ENCODE data around the gene CNTLN. TPM values are rescaled to one million over a fixed set of nuclear protein-coding genes. Genes with fewer than 3 reads are reported as not detected.

The CNTLN gene
- total RNA-seq, 1 experiment from 2014 or later = 15.0 TPM

GRCh38 chr9:17090041-17090440 is 44.8 kb upstream of the CNTLN start:
- Histone ChIP-seq H3K79me1 (ENCODE audit: insufficient read depth, low read depth, low read length, poor library complexity, severe bottlenecking) (no peaks in the 10 kb centered on the region), H3K4me2 (ENCODE audit: insufficient read depth, insufficient read length, low read length) (no peak overlapping the region), H2AK5ac (ENCODE audit: insufficient read length, low read length) (no peak overlapping the region), H4K91ac (ENCODE audit: insufficient read length, low read depth, low read length) (no peak overlapping the region), H4K20me1 (ENCODE audit: control insufficient read depth, insufficient read depth, insufficient read length) (no peaks in the 10 kb centered on the region), H3K4me1 (ENCODE audit: insufficient read depth, low read length) (no peaks in the 10 kb centered on the region), H3K27me3 (ENCODE audit: insufficient read depth, low read length) (no peaks in the 10 kb centered on the region), H2BK5ac (ENCODE audit: insufficient read length, low read length) (no peak overlapping the region), H3K9me3 (ENCODE audit: control insufficient read depth, low read depth, low read length) (no peaks in the 10 kb centered on the region), H2BK120ac (ENCODE audit: low read depth, low read length, poor library complexity, severe bottlenecking) (no peak overlapping the region), H4K5ac (ENCODE audit: insufficient read length, low read depth, low read length) (no peak overlapping the region), H2BK12ac (ENCODE audit: insufficient read length, low read depth, low read length) (no peak overlapping the region), H3K56ac (ENCODE audit: insufficient read length, low read depth, low read length) (no peak overlapping the region), H3K23ac (ENCODE audit: insufficient read length, low read depth, low read length) (no peak overlapping the region), H2AFZ (ENCODE audit: low read length) (no peak overlapping the region), H3K4ac (ENCODE audit: low read depth, low read length) (no peak overlapping the region), H3K79me2 (ENCODE audit: insufficient read depth, low read length) (no peaks in the 10 kb centered on the region), H3K18ac (ENCODE audit: insufficient read length, low read depth, low read length) (no peak overlapping the region), H3K14ac (ENCODE audit: insufficient read depth, low read length) (no peak overlapping the region), H2BK20ac (ENCODE audit: low read depth, low read length, poor library complexity, severe bottlenecking) (no peak overlapping the region), H3K9ac (ENCODE audit: extremely low read depth, insufficient read length, low read length) (no peak overlapping the region), H3K27ac (ENCODE audit: insufficient read length, low read depth, low read length) (no peak overlapping the region), H2BK15ac (ENCODE audit: low read depth, low read length) (no peak overlapping the region), H4K8ac (replicated peaks; ENCODE audit: insufficient read length, low read depth, low read length) (no peak overlapping the region), H3K23me2 (ENCODE audit: insufficient read length, low read depth, low read length, poor library complexity, severe bottlenecking) (no peaks in the 10 kb centered on the region), H3T11ph (ENCODE audit: low read length) (no peak overlapping the region)
- TF ChIP-seq, protein P1, sequence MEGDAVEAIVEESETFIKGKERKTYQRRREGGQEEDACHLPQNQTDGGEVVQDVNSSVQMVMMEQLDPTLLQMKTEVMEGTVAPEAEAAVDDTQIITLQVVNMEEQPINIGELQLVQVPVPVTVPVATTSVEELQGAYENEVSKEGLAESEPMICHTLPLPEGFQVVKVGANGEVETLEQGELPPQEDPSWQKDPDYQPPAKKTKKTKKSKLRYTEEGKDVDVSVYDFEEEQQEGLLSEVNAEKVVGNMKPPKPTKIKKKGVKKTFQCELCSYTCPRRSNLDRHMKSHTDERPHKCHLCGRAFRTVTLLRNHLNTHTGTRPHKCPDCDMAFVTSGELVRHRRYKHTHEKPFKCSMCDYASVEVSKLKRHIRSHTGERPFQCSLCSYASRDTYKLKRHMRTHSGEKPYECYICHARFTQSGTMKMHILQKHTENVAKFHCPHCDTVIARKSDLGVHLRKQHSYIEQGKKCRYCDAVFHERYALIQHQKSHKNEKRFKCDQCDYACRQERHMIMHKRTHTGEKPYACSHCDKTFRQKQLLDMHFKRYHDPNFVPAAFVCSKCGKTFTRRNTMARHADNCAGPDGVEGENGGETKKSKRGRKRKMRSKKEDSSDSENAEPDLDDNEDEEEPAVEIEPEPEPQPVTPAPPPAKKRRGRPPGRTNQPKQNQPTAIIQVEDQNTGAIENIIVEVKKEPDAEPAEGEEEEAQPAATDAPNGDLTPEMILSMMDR (conservative IDR thresholded peaks at IDR 0.05) = no peak
- H3K9me3 Mint-ChIP-seq = no peaks in the 10 kb centered on the region
- WGBS (ENCODE audit: extremely low coverage, insufficient read length, low lambda C conversion rate) = no CpG with 5 or more reads among the region's 1 CpG
- no peaks in the 10 kb centered on the region for H3K4me1 Mint-ChIP-seq
- H3K4me3 Mint-ChIP-seq = no peak overlapping the region
- no peak for DNase-seq
- no peak overlapping the region for H3K27ac Mint-ChIP-seq
- no peaks in the 10 kb centered on the region for H3K36me3 Mint-ChIP-seq (ENCODE audit: insufficient read depth in 1 of 3, low read depth in 3 of 3)
- no peaks in the 10 kb centered on the region for H3K27me3 Mint-ChIP-seq (ENCODE audit: low read depth)
